IMR-90 (cell line): ENCODE results near the gene COL15A1. TPM values are rescaled to one million over a fixed set of nuclear protein-coding genes. Genes with fewer than 3 reads are reported as not detected.

ENCODE experiments used
- ATAC-seq: fragments of 200-7000 bp; cut with Tn5 transposase; 2 replicates; pipeline ENCODE4 v1.9.1; 2020; ENCODE audit warnings: low read depth, mild to moderate bottlenecking, moderate library complexity
- BruUV-seq: library from RNA; stranded (reverse); fragments of 400-500 nt; replicated peaks from 2 replicates; lab custom pipeline; 2021; lab: Mats Ljungman, UMichigan
- CTCF ChIA-PET: fragments of 300-600 bp; formaldehyde crosslinking; extraction: SDS; loops from one replicate; lab custom pipeline; 2021; ENCODE audit warnings: antibody characterized with exemption; lab: Yijun Ruan, JAX
- POLR2A ChIA-PET: fragments of 300-600 bp; sonication (Branson Sonifier 250); formaldehyde crosslinking; loops from one replicate; lab custom pipeline; 2022; ENCODE audit warnings: antibody characterized with exemption; ENCODE audit not compliant: unreplicated experiment; lab: Charles Lee
- DNase-seq: peaks from one replicate; pipeline ENCODE4 v3.0.0; 2013
- H2AFZ ChIP-seq: replicated peaks from 2 replicates; pipeline ENCODE3; 2013; ENCODE audit warnings: low read length, mild to moderate bottlenecking; ENCODE audit not compliant: poor library complexity
- H2AK5ac ChIP-seq: 2 replicates; pipeline ENCODE4 v1.6.1; 2013; ENCODE audit warnings: low read depth, low read length, inconsistent platforms
- H2AK9ac ChIP-seq: replicated peaks from 2 replicates; pipeline ENCODE3; 2013; ENCODE audit warnings: mild to moderate bottlenecking, low read depth, low read length, moderate library complexity; ENCODE audit not compliant: poor library complexity
- H2BK120ac ChIP-seq: 2 replicates; pipeline ENCODE4 v1.6.1; 2013; ENCODE audit warnings: low read depth, low read length, inconsistent platforms
- H2BK15ac ChIP-seq: 3 replicates; pipeline ENCODE4 v1.6.1; 2013; ENCODE audit warnings: low read depth, low read length, inconsistent platforms
- H2BK20ac ChIP-seq: 2 replicates; pipeline ENCODE4 v1.6.1; 2013; ENCODE audit warnings: low read depth, mild to moderate bottlenecking, inconsistent platforms, low read length, moderate library complexity
- H2BK5ac ChIP-seq: 2 replicates; pipeline ENCODE4 v1.6.1; 2013; ENCODE audit warnings: mild to moderate bottlenecking, low read depth, low read length, inconsistent platforms; ENCODE audit not compliant: poor library complexity, severe bottlenecking
- H3K14ac ChIP-seq: replicated peaks from 2 replicates; pipeline ENCODE4 v1.6.1; 2013; ENCODE audit warnings: low read depth, low read length, inconsistent platforms
- H3K18ac ChIP-seq: 2 replicates; pipeline ENCODE4 v1.6.1; 2013; ENCODE audit warnings: low read depth, low read length, control low read depth
- H3K23ac ChIP-seq: 2 replicates; pipeline ENCODE4 v1.6.1; 2013; ENCODE audit warnings: low read depth, low read length, inconsistent platforms
- H3K27ac ChIP-seq: 2 replicates; pipeline ENCODE4 v1.5.1; 2013; ENCODE audit warnings: mild to moderate bottlenecking, control low read depth, low read length; ENCODE audit not compliant: insufficient read depth
- H3K27me3 ChIP-seq: 2 replicates; pipeline ENCODE4 v1.6.1; 2013; ENCODE audit warnings: low read length; ENCODE audit not compliant: control insufficient read depth, insufficient read depth
- H3K36me3 ChIP-seq: 2 replicates; pipeline ENCODE4 v1.6.1; 2013; ENCODE audit warnings: low read length, mixed read lengths; ENCODE audit not compliant: control insufficient read depth, insufficient read depth
- H3K4ac ChIP-seq: 2 replicates; pipeline ENCODE4 v1.6.1; 2013; ENCODE audit warnings: low read depth, low read length, inconsistent platforms
- H3K4me1 ChIP-seq: 2 replicates; pipeline ENCODE4 v1.6.1; 2013; ENCODE audit warnings: low read length, mixed read lengths; ENCODE audit not compliant: control insufficient read depth, insufficient read depth
- H3K4me2 ChIP-seq: 2 replicates; pipeline ENCODE4 v1.6.1; 2013; ENCODE audit warnings: low read depth, mild to moderate bottlenecking, control low read depth, low read length, moderate library complexity
- H3K4me3 ChIP-seq: 2 replicates; pipeline ENCODE4 v1.5.1; 2013; ENCODE audit warnings: low read depth, mild to moderate bottlenecking, control low read depth, low read length, moderate library complexity; ENCODE audit not compliant: insufficient read depth
- H3K56ac ChIP-seq: 2 replicates; pipeline ENCODE4 v1.6.1; 2013; ENCODE audit warnings: low read length, inconsistent platforms; ENCODE audit not compliant: insufficient read depth; ENCODE audit errors: extremely low read depth
- H3K79me1 ChIP-seq, 2 experiments: 2 replicates each; pipeline ENCODE4 v1.6.1; 2013; ENCODE audit warnings: low read length in 2 of 2, inconsistent platforms in 1 of 2, low read depth in 1 of 2
- H3K9ac ChIP-seq: 2 replicates; pipeline ENCODE4 v1.6.1; 2013; ENCODE audit warnings: low read depth, low read length, control low read depth
- H3K9me1 ChIP-seq: 2 replicates; pipeline ENCODE4 v1.6.1; 2013; ENCODE audit warnings: low read length, inconsistent platforms; ENCODE audit not compliant: insufficient read depth
- H3K9me3 ChIP-seq: 2 replicates; pipeline ENCODE4 v1.6.1; 2013; ENCODE audit warnings: low read length; ENCODE audit not compliant: control insufficient read depth, insufficient read depth
- H4K20me1 ChIP-seq: 2 replicates; pipeline ENCODE4 v1.6.1; 2013; ENCODE audit warnings: low read length, inconsistent platforms; ENCODE audit not compliant: insufficient read depth
- H4K5ac ChIP-seq: 2 replicates; pipeline ENCODE4 v1.6.1; 2013; ENCODE audit warnings: mild to moderate bottlenecking, low read depth, low read length, control low read depth
- H4K8ac ChIP-seq, 2 experiments: 2 replicates each; pipeline ENCODE4 v1.6.1; 2013; ENCODE audit warnings: low read depth in 2 of 2, low read length in 2 of 2, control low read depth in 1 of 2, inconsistent platforms in 1 of 2
- H4K91ac ChIP-seq: 2 replicates; pipeline ENCODE4 v1.6.1; 2013; ENCODE audit warnings: low read depth, low read length, inconsistent platforms; ENCODE audit not compliant: insufficient read depth
- BHLHE40 ChIP-seq: fragments of 150-350 bp; IDR thresholded peaks from 2 replicates; pipeline ENCODE4 v1.6.1; 2016; ENCODE audit warnings: mild to moderate bottlenecking, low read depth, low read length
- CEBPB ChIP-seq: IDR thresholded peaks from 2 replicates; pipeline ENCODE4 v1.6.1; 2012; ENCODE audit warnings: low read depth, low read length, improper control_type of control experiment
- FOS ChIP-seq: fragments of 150-350 bp; IDR thresholded peaks from 2 replicates; pipeline ENCODE4 v1.6.1; 2016; ENCODE audit warnings: low read depth, low read length
- MAFK ChIP-seq: IDR thresholded peaks from 2 replicates; pipeline ENCODE4 v1.6.1; 2012; ENCODE audit warnings: low read depth, low read length, improper control_type of control experiment
- MAZ ChIP-seq: IDR thresholded peaks from 2 replicates; pipeline ENCODE4 v1.6.1; 2012; ENCODE audit warnings: low read depth, mild to moderate bottlenecking, low read length, improper control_type of control experiment, moderate library complexity, borderline replicate concordance
- POLR2A ChIP-seq: IDR thresholded peaks from 2 replicates; pipeline ENCODE4 v1.6.1; 2012; ENCODE audit warnings: mild to moderate bottlenecking, low read depth, low read length
- RCOR1 ChIP-seq: IDR thresholded peaks from 2 replicates; pipeline ENCODE4 v1.6.1; 2012; ENCODE audit warnings: mild to moderate bottlenecking, low read length, improper control_type of control experiment; ENCODE audit not compliant: insufficient replicate concordance
- RFX5 ChIP-seq: IDR thresholded peaks from 2 replicates; pipeline ENCODE4 v1.8.0; 2012; ENCODE audit warnings: low read depth, mild to moderate bottlenecking, low read length, moderate library complexity
- WGBS, 2 experiments: methylation state at CpG; one replicate each; pipeline versions ENCODE4 v1.1.5 to v1.1.7; 2013; ENCODE audit warnings: missing lambda C conversion rate in 2 of 2; ENCODE audit not compliant: insufficient read length in 1 of 2; ENCODE audit errors: extremely low coverage in 2 of 2; 5-methylcytosine and 5-hydroxymethylcytosine counted together
- dilution Hi-C: fragments of 300-500 bp; cut with HindIII; formaldehyde crosslinking; loops from one replicate; pipeline ENCODE4 v1.14.3; 2018; ENCODE audit warnings: low sequenced_read_pairs; ENCODE audit not compliant: unreplicated experiment
- in situ Hi-C: fragments of 300-500 bp; cut with MboI; formaldehyde crosslinking; loops from 3 replicates; pipeline ENCODE4 v1.14.3; 2019; ENCODE audit warnings: low sequenced_read_pairs, inconsistent platforms, mixed read lengths
- intact Hi-C: fragments of 100-400 bp; cut with micrococcal nuclease; formaldehyde crosslinking; loops from 2 replicates; pipeline ENCODE4 v1.10.0; 2022
- polyA plus RNA-seq, 3 experiments: library from polyadenylated mRNA; depleted of rRNA; stranded (reverse); fragments of >200 nt; gene quantifications; 2 replicates each; pipeline ENCODE4 v1.2.3, GENCODE V29; 2012; ENCODE audit warnings: low replicate concordance in 1 of 3
- total RNA-seq: library from RNA; depleted of rRNA; stranded (reverse); fragments of >200 nt; gene quantifications from 2 replicates; pipeline ENCODE4 v1.2.3, GENCODE V29; 2012
- TF ChIP-seq, protein P1 (sequence below): conservative IDR thresholded peaks from 2 replicates; pipeline ENCODE4 v1.5.1; 2012; ENCODE audit warnings: mild to moderate bottlenecking, low read depth, low read length, improper control_type of control experiment
- TF ChIP-seq, protein P2 (sequence below): fragments of 150-350 bp; IDR thresholded peaks from 2 replicates; pipeline ENCODE4 v1.6.1; 2017; ENCODE audit warnings: mild to moderate bottlenecking, antibody characterized with exemption, low read length, low read depth

The COL15A1 gene
- total and polyA plus RNA-seq, 2 of the 4 experiments (the other 2 are of a cell fraction): 2.2 to 3.7 TPM

DNA sequence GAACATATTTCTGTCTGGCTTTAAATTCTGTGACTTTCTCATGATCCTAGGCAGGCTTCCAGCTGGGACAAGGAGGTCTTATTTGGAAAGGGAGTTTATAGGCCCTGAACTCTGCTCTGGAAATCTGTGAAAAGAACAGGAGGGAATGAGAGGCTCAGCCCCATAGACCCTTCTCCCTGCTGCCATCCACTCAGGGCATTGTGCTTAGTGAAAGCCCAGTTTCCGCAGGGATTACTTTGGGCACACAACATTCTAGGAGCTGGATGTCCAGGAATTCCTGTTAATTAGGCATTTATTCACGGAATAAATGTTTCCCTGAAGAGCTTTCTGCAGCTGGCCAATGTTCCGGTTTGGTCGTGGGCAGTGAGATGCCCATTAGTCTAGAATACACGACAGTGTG lies 32.7 kb upstream of the COL15A1 start:
- Histone ChIP-seq H3K79me1 (no peaks in the 10 kb centered on the region; a peak in 1 of 4 replicates), H2BK5ac (no peak overlapping the region), H3K4me1 (peaks cover 25% of the 10 kb centered on the region), H2BK20ac (peak overlapping the region; percentile 100), H4K8ac (peak overlapping the region in 1 of 2 experiments; percentile 30; a peak in 1 of 4 replicates), H3K4me2 (no peak overlapping the region), H4K20me1 (0 out of 2 replicates have a peak, but pooled peaks cover 3% of the 10 kb centered on the region), H2BK15ac (peak overlapping the region; percentile 99; the same call in 2 of the 3 replicates), H3K18ac (no peak overlapping the region), H3K27me3 (no peaks in the 10 kb centered on the region), H3K27ac (no peak overlapping the region), H3K9me1 (peaks cover 23% of the 10 kb centered on the region), H3K9me3 (no peaks in the 10 kb centered on the region), H3K14ac (0 out of 2 replicates have a peak overlapping the region, but pooled peaks have one; percentile 34), H4K91ac (peak overlapping the region; percentile 96; the same call in 1 of the 2 replicates), H2BK120ac (peak overlapping the region; percentile 100), H3K4ac (peak overlapping the region; percentile 54), H4K5ac (0 out of 2 replicates have a peak overlapping the region, but pooled peaks have one; percentile 3), H3K9ac (no peak overlapping the region), H2AK5ac (peak overlapping the region; percentile 70; the same call in 1 of the 2 replicates), H3K4me3 (no peak overlapping the region), H3K23ac (no peak overlapping the region), H3K36me3 (no peaks in the 10 kb centered on the region), H2AK9ac (no peak overlapping the region), H3K56ac (no peak overlapping the region), H2AFZ (no peak overlapping the region)
- ChIA-PET POLR2A (no interaction called here), CTCF (no interaction called here)
- 100% methylated on average over 2 of the region's 5 CpGs; no CpG with 5 or more reads in 1 of the 2 experiments for WGBS, 2 experiments
- dilution Hi-C loops: no loop called here
- ATAC-seq (no peak), DNase-seq (no peak)
- intact Hi-C loops: no loop called here
- in situ Hi-C loops: no loop called here
- TF ChIP-seq, protein P1, sequence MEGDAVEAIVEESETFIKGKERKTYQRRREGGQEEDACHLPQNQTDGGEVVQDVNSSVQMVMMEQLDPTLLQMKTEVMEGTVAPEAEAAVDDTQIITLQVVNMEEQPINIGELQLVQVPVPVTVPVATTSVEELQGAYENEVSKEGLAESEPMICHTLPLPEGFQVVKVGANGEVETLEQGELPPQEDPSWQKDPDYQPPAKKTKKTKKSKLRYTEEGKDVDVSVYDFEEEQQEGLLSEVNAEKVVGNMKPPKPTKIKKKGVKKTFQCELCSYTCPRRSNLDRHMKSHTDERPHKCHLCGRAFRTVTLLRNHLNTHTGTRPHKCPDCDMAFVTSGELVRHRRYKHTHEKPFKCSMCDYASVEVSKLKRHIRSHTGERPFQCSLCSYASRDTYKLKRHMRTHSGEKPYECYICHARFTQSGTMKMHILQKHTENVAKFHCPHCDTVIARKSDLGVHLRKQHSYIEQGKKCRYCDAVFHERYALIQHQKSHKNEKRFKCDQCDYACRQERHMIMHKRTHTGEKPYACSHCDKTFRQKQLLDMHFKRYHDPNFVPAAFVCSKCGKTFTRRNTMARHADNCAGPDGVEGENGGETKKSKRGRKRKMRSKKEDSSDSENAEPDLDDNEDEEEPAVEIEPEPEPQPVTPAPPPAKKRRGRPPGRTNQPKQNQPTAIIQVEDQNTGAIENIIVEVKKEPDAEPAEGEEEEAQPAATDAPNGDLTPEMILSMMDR: no peak
- TF ChIP-seq CEBPB: no peak
- TF ChIP-seq RFX5: no peak
- TF ChIP-seq MAZ: no peak
- no peak for TF ChIP-seq RCOR1
- TF ChIP-seq MAFK: no peak
- TF ChIP-seq POLR2A: no peak
- no peak for TF ChIP-seq BHLHE40
- TF ChIP-seq, protein P2, sequence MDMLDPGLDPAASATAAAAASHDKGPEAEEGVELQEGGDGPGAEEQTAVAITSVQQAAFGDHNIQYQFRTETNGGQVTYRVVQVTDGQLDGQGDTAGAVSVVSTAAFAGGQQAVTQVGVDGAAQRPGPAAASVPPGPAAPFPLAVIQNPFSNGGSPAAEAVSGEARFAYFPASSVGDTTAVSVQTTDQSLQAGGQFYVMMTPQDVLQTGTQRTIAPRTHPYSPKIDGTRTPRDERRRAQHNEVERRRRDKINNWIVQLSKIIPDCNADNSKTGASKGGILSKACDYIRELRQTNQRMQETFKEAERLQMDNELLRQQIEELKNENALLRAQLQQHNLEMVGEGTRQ: no peak
- no peak for TF ChIP-seq FOS
- no TSS peak for BruUV-seq
